ENCODE results near the gene PLAGL2.
A peak's percentile ranks its signal among the peaks of the same experiment; 100 is the strongest.
"Not testable (repeated sequence)": the region's sequence is repeated elsewhere in the genome, so short reads cannot be mapped to it uniquely, and the experiment has no call there.

Gene PLAGL2

GRCh38 chr20:32203356-32204204 lies 4.0 kb downstream of the PLAGL2 start:
- peak; percentile 82 for DNase-seq (ENCODE audit: low read depth)

GRCh38 chr20:32201977-32202363 lies 5.6 kb downstream of the PLAGL2 start:
- no peak for DNase-seq (ENCODE audit: low read depth)

GRCh38 chr20:32201296-32201976 lies 6.1 kb downstream of the PLAGL2 start:
- peak; percentile 38 for DNase-seq (ENCODE audit: low read depth)

GRCh38 chr20:32199006-32199405 lies 8.5 kb downstream of the PLAGL2 start:
- no peak for DNase-seq (ENCODE audit: low read depth)

GRCh38 chr20:32197136-32197535 lies 10.4 kb downstream of the PLAGL2 start:
- DNase-seq (ENCODE audit: low read depth) = not testable (repeated sequence)

- DNase-seq (ENCODE audit: low read depth) = not testable (repeated sequence)
Measured at GRCh38 chr20:32196613-32197012, 10.9 kb downstream of the PLAGL2 start.

GRCh38 chr20:32195581-32195980 lies 12.0 kb downstream of the PLAGL2 start:
- no peak for DNase-seq (ENCODE audit: low read depth)

GRCh38 chr20:32193996-32194395 lies 13.5 kb downstream of the PLAGL2 start:
- DNase-seq (ENCODE audit: low read depth) = no peak

- not testable (repeated sequence) for DNase-seq (ENCODE audit: low read depth)
Measured at GRCh38 chr20:32193336-32193735, 14.2 kb downstream of the PLAGL2 start.

GRCh38 chr20:32192698-32193097 lies 14.8 kb downstream of the PLAGL2 start:
- DNase-seq (ENCODE audit: low read depth) = no peak

GRCh38 chr20:32191873-32192272 lies 15.7 kb downstream of the PLAGL2 start:
- DNase-seq (ENCODE audit: low read depth) = peak; percentile 69

GRCh38 chr20:32191422-32191821 lies 16.1 kb downstream of the PLAGL2 start:
- no peak for DNase-seq (ENCODE audit: low read depth)

GRCh38 chr20:32190616-32191415 lies 16.7 kb downstream of the PLAGL2 start:
- DNase-seq (ENCODE audit: low read depth) = no peak

- DNase-seq (ENCODE audit: low read depth) = peak; percentile 35
Measured at GRCh38 chr20:32189691-32190615, 17.6 kb downstream of the PLAGL2 start.

GRCh38 chr20:32189123-32189410 lies 18.5 kb downstream of the PLAGL2 start:
- DNase-seq (ENCODE audit: low read depth) = no peak

GRCh38 chr20:32188376-32189122 lies 19.0 kb downstream of the PLAGL2 start:
- no peak for DNase-seq (ENCODE audit: low read depth)

GRCh38 chr20:32186506-32186905 lies 21.0 kb downstream of the PLAGL2 start:
- no peak for DNase-seq (ENCODE audit: low read depth)

- DNase-seq (ENCODE audit: low read depth) = no peak
Measured at GRCh38 chr20:32184961-32185603, 22.5 kb downstream of the PLAGL2 start.

- DNase-seq (ENCODE audit: low read depth) = no peak
Measured at GRCh38 chr20:32183947-32184635, 23.5 kb downstream of the PLAGL2 start.

- DNase-seq (ENCODE audit: low read depth) = no peak
Measured at GRCh38 chr20:32181606-32182005, 25.9 kb downstream of the PLAGL2 start.
